OCI-LY3 (cell line): Measurements from ENCODE around the gene LIG3.

Experiments
- EZH2phosphoT487 ChIP-seq: fragments of 200-600 bp; shearing (Covaris generic); IDR thresholded peaks from 2 replicates; pipeline ENCODE4 v1.6.1; 2018; ENCODE audit warnings: antibody characterized with exemption, mixed run types, low read depth
- TF ChIP-seq, protein P1 (sequence below): fragments of 200-600, 300-600 bp; sonication (generic); IDR thresholded peaks from 2 replicates; pipeline ENCODE4 v1.5.1; 2014; ENCODE audit warnings: antibody characterized with exemption, low read length, low read depth

- TF ChIP-seq, protein P1, sequence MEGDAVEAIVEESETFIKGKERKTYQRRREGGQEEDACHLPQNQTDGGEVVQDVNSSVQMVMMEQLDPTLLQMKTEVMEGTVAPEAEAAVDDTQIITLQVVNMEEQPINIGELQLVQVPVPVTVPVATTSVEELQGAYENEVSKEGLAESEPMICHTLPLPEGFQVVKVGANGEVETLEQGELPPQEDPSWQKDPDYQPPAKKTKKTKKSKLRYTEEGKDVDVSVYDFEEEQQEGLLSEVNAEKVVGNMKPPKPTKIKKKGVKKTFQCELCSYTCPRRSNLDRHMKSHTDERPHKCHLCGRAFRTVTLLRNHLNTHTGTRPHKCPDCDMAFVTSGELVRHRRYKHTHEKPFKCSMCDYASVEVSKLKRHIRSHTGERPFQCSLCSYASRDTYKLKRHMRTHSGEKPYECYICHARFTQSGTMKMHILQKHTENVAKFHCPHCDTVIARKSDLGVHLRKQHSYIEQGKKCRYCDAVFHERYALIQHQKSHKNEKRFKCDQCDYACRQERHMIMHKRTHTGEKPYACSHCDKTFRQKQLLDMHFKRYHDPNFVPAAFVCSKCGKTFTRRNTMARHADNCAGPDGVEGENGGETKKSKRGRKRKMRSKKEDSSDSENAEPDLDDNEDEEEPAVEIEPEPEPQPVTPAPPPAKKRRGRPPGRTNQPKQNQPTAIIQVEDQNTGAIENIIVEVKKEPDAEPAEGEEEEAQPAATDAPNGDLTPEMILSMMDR: peak; percentile 39
- no peak for TF ChIP-seq EZH2phosphoT487
Observed at GRCh38 chr17:34980681-34981537, 597 bp downstream of the LIG3 start.
